GM21723 (cell line): ENCODE measurements around the gene POLE3.
"Not testable (repeated sequence)": the region's sequence is repeated elsewhere in the genome, so short reads cannot be mapped to it uniquely, and the experiment has no call there.

Experiments
- ATAC-seq: cut with Tn5 transposase; IDR thresholded peaks from one replicate; pipeline ENCODE4 v1.9.1; 2021; ENCODE audit warnings: mild to moderate bottlenecking, moderate library complexity; ENCODE audit not compliant: unreplicated experiment

Gene POLE3, protein sequence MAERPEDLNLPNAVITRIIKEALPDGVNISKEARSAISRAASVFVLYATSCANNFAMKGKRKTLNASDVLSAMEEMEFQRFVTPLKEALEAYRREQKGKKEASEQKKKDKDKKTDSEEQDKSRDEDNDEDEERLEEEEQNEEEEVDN

DNA sequence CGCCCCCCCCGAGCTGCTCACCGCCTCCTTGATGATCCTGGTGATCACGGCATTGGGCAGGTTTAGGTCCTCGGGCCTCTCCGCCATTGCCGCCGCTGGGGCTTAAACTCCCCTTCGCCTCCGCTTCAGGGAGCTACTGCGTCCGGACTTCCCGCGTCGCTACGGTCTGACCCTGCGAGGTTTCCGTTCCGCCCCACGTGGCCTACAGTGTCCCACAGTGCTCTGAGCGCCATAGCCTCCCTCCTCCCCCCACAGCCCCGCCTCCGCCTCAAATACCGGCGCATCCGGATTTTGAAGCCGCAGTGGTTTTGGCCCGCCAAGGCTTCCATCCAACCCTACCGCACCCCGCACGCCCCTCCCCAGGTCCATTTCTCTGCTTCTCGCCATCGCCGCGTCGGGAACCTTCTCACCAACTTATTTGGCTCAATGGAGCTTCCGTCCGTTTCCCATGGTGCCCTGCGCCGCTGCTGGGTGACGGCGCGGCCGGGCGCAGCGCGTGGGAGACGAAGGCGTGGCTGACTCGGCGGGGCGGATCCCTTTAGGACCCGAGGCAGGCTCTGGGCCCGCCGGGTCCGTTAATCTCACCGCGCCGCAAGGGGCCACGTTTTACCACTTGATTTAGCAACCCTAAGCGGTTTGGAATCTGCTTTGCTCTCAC is at the start of gene POLE3, which contains the start of gene C9orf43:
Gene POLE3, minus strand, starts transcription at position 469 of the 658 bp plus-strand sequence. Its CDS starts 382 bp downstream, at position 87.
Gene C9orf43, plus strand, starts transcription at position 541 of the 658 bp plus-strand sequence. CDS start 2,747 bp downstream, outside the sequence.
- ATAC-seq = peak; percentile 92

DNA sequence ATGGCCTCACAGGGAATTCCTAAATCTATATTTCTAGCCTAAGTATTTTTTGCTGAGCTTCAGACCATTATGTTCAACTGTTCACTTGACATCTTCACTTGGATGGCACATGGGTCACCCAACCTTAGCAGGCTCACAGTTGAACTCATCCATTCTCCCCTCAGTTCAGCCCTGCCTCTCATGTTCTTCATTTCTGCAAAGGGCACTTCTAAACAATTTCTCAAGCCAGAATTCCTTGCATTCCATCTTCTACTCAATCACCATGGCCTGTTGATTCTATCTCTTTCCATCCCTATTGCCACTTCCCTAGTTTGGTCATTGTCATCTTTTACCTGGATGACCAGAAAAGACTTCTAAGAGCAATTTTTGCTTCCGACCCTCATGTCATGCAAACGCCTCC is 45.8 kb upstream of the POLE3 start:
- no peak for ATAC-seq

DNA sequence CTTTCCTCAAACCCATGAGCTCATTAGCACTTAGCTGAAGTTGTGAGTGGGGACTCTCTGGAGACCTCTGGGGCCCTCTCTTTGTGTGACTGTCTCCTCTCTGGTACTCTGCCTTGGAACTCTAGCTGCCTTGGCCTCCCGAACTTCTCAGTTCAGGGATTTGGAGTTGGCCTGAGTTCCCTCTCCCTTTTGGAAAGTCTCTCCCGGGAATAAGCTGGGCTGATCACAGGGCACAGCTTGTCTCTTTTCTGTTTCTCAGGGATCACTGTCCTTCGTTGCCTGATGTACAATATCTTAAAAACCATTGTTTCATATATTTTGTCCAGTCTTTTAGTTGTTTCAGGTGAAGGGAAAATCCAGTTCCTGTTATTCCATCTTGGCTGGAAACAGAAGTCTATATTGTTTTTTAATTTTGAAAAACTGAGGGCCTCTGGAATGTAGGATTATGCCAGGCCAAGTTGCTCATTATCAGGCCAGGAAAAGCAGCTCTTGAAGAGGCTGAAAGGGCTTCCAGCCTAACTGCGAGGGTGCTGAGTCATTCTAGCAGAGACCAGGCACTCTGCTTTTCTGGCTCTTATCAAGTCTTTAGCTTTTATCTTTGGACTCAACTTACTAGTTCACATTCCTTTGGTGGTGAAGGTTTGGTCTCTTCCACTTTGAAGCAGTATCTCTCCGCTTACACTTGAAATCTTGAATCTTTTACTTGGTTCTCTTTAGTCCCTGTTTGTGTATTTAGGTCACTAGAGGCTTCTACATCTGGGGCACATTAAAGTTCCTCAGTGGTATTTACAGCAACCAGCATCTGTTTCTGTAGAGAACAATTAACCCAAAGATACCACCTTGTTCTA is 44.7 kb upstream of the POLE3 start:
- ATAC-seq = no peak

DNA sequence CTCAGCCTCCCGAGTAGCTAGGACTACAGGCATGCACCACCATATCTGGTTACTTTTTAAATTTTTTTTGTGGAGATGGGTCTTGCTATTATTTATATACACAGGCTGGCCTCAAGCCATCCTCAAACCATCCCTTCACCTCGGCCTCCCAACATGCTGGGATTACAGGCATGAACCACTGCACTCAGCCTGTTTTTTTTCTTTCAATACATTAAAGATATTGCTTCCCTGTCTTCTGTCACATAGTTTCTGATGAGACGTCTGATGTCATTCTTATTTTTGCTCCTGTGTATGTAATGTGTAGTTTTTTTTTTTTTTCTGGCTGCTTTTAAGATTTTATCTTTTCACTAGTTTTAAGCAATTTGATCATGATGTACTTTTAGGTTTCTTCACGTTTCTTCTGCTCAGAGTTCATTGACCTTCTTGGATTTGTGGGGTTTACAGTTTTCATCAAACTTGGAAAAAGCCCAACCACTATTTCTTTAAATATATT is 41.7 kb upstream of the POLE3 start:
- no peak for ATAC-seq

DNA sequence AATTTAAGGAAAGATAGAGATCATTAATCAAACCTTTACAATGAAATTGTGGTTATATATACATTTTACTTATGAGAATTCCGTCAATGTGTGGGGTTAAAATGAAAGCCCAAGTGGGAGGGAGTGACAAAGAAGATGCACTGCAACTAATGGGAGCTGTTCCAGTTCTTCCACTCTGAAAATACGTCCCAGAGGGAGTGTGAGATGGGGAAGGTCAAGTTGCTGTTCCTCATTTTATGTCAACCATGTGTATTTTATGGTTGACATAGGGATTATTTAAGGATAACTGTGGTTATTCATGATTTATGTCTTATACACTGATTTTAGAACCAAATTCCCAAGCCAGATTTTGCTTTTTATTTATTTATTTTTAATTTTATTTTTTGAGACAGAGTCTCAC is 38.9 kb upstream of the POLE3 start:
- ATAC-seq = no peak

DNA sequence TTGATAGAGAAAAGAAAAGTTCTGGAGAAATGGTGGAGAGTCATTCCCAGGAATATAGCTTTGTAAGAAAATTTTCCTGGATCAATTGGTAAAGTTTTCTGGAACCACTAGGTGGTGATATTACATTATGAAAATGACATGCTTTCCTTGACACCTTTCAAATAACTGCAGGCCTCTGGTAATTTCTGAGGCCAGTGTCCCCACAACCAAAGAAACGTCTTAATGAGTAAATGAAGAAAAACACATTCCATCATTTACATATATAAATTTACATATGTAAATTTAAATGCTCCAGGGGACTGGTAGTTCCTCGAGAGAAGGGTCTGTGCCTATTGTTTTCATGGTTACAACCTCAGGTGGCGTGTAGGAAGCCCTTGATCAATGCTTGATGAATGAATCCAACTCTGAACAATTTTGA is 35.9 kb upstream of the POLE3 start:
- ATAC-seq = no peak

DNA sequence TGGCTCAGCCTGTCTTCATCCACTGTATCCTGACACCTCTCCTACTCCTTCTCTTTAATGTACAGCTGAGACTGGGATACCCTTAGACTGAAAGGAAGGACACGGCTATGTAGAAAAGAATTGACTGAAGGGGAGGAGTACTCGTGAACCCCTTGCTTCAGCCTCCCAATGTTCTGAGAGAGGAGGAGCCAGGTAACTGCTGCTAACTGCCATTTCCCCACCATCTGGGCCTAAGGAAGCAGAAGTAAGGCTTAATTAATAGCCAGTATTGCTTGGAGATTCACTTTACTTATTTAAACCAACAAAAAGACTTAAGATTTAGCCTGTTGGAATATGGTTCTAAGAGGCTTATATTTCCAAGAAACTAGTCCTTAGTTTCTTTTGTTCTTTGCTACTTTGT is 34.3 kb upstream of the POLE3 start:
- no peak for ATAC-seq

DNA sequence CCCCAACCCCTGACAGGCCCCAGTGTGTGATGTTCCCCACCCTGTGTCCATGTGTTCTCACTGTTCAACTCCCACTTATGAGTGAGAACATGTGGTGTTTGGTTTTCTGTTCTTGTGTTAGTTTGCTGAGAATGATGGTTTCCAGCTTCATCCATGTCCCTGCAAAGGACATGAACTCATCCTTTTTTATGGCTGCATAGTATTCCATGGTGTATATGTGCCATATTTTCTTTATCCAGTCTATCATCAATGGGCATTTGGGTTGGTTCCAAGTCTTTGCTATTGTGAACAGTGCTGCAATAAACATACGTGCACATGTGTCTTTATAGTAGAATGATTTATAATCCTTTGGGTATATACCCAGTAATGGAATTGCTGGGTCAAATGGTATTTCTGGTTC is 27.2 kb upstream of the POLE3 start:
- ATAC-seq = not testable (repeated sequence)

DNA sequence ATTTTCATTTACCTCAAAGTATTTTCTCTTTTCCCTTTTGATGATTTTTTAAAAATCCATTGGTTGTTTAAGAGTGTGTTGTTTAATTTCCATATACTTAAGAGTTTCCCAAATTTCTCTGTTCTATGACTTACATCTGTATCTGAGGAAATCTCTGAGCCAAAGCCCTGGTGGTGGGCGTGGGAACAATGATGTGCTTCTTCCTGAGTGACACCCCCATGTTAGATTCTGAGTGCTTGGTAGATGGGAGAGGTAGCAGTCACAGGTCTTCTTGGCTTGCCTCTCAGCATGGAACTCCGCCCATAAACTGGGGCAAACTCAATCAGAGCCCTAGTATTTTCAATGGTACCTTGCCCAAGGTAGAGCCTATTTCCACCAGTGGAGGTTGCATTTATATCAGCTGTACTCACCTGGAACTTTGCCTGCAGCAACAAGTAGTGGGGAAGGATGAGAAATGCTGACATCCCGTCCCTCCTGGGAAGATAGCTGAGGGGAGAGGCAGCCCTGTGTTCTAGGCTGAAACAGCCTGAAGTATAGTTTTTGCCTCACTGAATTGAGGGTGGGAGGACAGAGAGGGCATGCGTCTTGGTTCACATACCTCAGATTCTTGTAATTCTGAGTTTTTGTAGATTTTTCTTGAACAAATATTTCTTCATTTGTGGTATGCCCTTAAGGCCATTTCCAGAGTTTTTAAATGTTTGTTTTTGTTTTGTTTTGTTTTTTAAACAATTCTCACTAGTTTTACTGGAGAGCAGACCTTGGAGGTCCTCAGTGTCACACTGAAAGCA is 26.4 kb upstream of the POLE3 start:
- no peak for ATAC-seq

DNA sequence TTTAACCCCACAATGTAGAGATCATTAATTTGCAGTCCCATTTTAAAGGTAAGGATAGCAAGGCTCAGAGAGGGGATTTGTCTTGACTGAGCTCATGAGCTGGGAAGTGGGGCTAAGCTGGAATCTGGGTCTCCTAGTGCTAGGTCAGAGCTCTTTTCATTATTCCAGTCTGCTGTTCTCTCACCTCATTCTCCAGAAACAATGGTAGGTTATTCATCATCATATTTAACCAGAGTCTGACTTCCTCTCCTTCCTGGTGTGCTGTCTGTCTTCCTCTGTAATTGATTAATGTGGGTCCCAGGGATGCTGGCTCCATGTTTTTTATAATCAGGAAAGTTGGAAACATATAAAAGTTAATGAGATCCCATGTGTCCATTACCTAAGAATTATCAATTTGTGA is 20.7 kb upstream of the POLE3 start:
- ATAC-seq = no peak

DNA sequence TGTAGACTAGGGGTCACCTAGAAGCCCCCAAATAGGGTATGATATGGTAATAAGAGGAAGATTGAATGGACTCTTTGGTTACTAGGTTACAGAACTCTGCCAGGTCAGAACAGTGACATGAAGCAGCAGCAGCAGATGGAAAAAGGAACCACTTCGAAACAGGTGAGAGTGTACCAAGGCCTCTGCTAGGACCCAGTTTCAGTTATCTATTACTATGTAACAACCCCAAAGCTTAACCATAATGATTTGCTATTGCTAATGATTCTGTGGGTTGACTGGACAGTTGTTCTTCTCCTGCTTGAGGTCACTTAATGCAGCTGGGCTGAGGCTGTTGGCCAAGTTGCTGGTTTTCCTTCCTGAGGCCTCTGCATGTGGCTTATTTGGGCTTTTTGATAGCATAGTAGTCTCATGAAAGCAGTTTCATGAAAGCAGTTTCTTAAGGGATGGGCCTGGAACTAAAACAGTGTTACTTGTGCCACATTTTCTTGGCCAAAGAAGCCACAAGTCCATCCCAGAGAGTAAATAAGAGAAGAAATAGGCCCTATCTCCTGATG is 17.7 kb upstream of the POLE3 start:
- ATAC-seq = no peak

DNA sequence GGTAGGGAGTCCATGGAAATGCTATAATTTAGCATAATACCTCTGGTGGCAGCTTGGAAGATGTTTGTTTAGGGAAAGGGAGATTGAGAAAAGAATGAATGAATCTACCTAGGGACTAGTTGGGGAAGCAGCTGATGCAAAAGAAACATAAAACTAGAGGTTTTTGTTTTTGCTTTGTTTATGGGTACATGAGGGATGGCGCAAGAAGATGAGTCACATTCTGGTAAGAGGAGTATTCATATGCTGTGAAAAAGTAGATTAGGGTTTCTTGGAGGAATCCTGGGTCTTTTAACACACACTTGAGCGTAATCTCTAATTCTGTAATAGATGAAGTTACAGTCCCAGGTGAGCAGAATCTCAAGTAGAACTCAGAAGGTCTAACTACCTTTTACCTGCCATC is 17.2 kb upstream of the POLE3 start:
- ATAC-seq = no peak

DNA sequence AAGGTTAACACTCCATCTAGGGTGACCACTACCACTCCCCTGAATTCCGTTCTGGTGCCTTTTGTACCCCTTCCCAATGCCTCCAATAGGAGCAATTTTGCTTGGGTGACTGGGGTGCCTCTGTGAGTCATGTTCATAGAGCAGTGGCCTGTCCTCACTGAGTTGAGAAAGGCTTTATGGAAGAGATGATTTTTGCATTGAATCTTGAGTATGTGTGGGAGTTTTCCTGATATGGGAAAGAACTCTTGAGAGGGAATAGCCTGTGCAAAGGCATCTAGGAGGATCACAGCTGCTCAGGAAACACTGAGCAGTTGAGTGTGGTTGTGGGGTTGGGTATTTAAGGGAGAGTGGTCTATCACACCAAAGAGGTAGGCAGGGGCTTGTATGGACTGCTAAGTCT is 16.2 kb upstream of the POLE3 start:
- ATAC-seq = no peak

DNA sequence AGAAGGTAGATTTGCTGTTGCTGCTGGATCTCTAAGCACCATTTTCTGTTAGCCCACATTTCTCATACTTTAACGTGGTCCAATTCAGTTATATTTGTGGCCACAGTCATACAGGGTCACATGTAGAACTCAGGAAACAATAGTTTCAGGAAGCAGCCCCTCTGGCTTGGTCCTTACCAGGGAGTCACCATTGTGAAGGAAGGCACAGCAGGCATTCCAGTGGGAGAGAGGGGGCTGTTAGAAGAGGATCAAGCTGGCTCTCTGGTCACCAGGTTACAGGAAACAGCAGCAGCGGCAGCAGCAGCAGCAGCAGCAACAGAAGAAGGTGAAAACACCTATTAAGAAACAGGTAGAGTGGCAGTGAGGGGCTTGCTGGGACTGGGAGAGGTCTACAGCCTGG is 14.6 kb upstream of the POLE3 start:
- no peak for ATAC-seq

DNA sequence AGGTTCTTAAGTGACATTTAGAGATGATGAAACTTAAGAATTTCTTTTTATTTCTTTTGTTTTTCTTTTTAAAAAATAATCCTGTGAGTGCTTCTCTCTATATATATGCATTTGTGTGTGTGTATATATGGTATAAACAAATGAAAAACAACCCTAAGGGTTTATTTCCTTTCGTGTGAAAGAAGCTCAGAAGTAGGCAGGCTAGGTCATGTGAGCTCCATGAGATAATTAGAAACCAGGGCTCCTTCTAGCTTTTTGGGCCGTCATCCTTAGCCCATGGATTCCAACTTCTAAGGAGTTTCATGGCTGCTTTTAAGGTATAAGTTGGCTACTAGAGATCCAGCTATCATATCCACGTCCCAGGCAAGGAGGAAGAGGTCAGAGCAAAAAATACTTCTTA is 11.3 kb upstream of the POLE3 start:
- no peak for ATAC-seq

DNA sequence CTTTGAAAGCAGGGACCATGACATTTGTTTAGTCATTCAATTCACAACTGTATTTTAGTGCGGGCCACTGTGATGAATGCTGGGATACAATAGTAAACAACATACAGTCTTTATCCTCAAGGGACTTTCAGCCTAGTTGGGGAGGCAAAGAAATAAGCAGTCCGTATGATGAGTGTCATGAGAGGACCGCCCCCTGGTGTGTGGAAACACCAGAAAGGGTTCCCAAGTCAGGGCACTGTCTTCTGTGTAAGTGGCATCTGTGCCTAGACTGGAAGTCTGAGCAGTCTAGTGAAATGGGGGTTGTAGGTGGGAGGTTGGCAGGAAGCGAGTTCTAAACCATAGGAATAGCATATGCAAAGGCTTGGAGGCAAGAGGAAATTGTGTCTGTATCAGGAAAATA is 6.9 kb upstream of the POLE3 start:
- no peak for ATAC-seq

DNA sequence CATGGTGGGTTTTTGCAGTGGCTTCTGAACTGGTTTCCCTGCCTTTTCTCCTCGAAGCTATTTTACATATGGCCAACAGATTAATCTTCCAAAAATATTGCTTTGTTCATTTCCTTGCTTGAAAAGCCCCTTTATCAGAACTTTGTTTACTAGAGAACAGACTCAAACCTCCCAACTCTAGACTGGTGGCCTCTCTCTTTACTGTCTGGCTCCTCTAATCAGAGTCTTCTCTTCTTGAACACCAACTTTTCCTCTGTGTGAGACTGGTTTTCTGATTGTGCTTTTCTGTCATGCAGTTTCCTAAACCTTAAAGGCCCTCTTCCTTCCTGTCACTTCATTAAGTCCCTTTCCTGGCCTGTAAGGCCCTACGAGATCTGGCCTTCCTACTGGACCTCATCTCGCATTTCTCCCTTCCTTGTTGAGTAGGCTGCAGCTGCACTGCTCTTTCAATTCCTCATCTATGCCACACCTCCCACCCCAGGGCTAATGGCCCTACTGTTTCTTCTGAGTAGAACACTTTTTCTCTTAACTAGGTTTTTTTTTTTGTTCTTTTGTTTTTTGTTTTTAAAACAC is 5.8 kb upstream of the POLE3 start:
- peak; percentile 99 for ATAC-seq

DNA sequence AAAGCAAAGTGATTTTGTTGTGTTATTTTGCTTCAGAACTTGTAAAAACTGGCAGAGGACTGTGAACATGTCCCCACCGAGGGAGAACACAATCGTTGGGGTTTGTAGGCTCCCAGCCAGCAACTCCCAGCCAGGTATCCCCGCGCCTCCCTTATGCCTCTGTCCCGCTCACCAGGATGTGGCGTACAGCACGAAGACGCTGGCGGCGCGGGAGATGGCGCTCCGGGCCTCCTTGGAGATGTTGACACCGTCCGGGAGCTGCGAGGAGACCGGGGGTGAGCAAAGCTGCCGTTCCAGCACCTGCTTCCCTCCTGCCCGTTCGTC is 630 bp downstream of the POLE3 start:
- peak; percentile 8 for ATAC-seq

DNA sequence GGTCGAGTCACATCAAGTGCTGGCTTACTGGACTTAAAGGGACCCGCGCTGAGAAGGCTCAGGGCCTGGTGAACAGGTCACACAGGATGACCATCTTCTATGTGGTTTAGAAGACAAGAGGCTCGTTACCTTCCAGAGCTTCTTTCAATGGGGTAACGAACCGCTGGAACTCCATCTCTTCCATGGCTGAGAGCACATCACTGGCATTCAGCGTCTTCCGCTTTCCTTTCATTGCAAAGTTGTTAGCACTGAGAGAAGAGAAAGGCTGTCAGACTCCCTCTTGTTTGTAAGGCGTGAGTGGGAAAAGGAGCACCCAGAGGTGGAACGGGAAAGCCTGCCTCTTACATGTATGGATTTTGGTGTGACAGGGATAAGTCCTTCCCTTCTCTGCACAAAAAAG is 994 bp downstream of the POLE3 start:
- no peak for ATAC-seq

DNA sequence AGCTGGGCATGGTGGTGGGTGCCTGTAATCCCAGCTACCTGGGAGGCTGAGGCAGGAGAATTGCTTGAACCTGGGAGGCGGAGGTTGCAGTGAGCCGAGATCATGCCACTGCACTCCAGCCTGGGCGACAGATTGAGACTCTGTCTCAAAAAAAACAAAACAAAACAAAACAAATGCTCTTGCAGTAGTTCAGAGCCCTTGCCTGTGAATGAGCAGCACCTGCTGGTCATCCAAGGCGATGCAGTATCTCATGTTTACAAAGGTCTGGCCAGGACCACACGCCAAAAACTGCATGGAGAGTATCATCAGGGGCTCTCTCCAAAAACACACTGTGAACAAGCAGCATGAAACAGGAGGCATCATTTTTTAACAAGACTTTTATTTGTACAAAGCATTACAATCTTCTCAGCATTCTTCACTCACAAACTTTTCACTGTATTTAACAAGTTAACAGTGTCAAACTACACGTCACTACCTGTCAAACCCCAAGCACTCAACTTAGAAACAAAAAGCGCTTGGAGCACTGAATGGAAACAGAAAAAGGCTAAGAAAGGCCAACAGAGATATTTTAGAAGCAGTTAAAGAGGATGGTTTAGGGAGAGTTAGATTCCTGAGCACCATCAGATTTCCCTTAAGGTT is 3.5 kb downstream of the POLE3 start:
- ATAC-seq = peak; percentile 37
